Ovary (tissue), 3 donors: Measurements from ENCODE around the gene COL4A1.

ENCODE experiments used
- EP300 ChIP-seq: sonication (generic); formaldehyde crosslinking; IDR thresholded peaks from one replicate; pipeline ENCODE4 v1.6.1; 2017; ENCODE audit warnings: antibody characterized with exemption
- TF ChIP-seq, protein P1 (sequence below), 3 donors: fragments of 450-650 bp in 2 of 3; fragments of 200-600 bp in 1 of 3; IDR thresholded peaks; one replicate each; pipeline versions ENCODE4 v1.5.1 to v1.8.0; 2016 to 2022; ENCODE audit warnings: antibody characterized with exemption in 3 of 3, mild to moderate bottlenecking in 1 of 3
- donor health status: DM: no; HTN: no; CAD: no.

DNA sequence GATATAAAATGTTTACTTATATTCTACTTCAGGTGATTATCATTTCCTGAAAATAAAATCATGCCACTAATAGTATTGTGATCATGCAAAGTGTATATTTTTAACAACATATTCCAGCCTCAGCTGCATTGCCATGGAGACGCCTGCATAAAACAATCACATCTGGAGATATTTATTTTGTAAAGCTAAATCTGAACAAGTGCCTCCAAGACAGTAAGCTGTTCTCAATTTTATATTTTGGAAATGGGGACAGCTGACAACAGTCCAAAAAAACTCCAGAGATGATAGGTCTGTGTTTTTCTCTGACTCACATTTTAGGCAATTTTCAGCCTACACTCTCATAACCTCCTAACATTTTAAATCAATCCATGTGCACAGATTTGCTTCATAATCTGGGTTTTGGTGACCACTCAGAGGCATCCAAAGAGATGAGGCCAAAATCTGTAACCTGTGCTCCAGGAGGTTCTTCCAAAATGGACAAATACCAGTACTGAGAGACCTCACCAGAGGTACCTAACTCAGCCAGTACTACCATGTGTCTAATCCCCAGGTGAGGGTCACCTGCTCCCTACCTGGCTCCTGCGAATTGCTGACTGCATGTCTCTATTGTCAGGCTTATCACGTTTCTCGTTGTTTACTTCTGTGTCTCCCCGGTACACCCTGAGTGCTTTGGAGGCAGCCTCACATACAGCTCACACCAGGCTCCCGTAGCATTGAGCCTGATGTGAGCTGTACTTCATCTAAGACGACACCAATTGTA lies 62.7 kb downstream of the COL4A1 start:
- TF ChIP-seq, protein P1, sequence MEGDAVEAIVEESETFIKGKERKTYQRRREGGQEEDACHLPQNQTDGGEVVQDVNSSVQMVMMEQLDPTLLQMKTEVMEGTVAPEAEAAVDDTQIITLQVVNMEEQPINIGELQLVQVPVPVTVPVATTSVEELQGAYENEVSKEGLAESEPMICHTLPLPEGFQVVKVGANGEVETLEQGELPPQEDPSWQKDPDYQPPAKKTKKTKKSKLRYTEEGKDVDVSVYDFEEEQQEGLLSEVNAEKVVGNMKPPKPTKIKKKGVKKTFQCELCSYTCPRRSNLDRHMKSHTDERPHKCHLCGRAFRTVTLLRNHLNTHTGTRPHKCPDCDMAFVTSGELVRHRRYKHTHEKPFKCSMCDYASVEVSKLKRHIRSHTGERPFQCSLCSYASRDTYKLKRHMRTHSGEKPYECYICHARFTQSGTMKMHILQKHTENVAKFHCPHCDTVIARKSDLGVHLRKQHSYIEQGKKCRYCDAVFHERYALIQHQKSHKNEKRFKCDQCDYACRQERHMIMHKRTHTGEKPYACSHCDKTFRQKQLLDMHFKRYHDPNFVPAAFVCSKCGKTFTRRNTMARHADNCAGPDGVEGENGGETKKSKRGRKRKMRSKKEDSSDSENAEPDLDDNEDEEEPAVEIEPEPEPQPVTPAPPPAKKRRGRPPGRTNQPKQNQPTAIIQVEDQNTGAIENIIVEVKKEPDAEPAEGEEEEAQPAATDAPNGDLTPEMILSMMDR (IDR thresholded peaks at IDR 0.05): no peak
- no peak for TF ChIP-seq EP300
